B cell (primary cell): Measurements from ENCODE around the gene NSUN6.

Source experiments
- CTCF ChIP-seq: fragments of 200-600 bp; IDR thresholded peaks from one replicate; pipeline ENCODE4 v1.8.0; 2022; ENCODE audit warnings: antibody characterized with exemption, mild to moderate bottlenecking
- EZH2 ChIP-seq: IDR thresholded peaks from 2 replicates; pipeline ENCODE4 v1.6.1; 2012; ENCODE audit warnings: borderline replicate concordance, low read depth, mild to moderate bottlenecking, moderate library complexity, low read length; ENCODE audit not compliant: insufficient read depth, poor library complexity, severe bottlenecking

- no peak for TF ChIP-seq CTCF
- no peak for TF ChIP-seq EZH2
These were observed 94.8 kb downstream of the NSUN6 start for GRCh38 chr10:18556522-18557147.
